Stimulated activated CD4-positive, alpha-beta T cell treated with anti-CD3 and anti-CD28 coated beads, Interleukin-15, amount 100 ng/mL, for 24 hours (primary cell): ENCODE measurements around the gene ARG1.

Experiments
- DNase-seq: peaks from one replicate; pipeline ENCODE4 v3.0.0-alpha.2; 2020

ARG1 gene

GRCh38 chr6:131587909-131588308 is 14.9 kb downstream of the ARG1 start:
- DNase-seq = no peak

DNA sequence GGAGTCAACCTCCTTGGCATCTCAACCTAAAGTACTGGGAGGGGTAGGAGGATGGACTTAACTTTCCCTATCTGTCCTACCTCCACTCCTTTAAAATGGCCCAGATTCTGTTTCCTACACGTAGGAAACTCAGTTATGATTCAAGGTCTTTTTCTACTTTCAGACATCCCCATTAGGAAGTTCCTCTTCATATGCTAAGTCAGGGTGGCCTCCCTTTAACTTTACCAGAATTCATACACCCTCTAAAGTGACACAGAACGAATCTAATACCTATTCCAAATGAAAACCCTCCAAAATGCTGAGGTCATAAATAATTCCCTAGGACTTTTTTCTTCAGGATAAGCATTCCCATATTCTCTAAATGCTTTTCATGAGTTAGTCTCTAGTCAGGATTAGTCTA is 15.6 kb downstream of the ARG1 start:
- no peak for DNase-seq

GRCh38 chr6:131592935-131593334 is 19.9 kb downstream of the ARG1 start:
- no peak for DNase-seq

DNA sequence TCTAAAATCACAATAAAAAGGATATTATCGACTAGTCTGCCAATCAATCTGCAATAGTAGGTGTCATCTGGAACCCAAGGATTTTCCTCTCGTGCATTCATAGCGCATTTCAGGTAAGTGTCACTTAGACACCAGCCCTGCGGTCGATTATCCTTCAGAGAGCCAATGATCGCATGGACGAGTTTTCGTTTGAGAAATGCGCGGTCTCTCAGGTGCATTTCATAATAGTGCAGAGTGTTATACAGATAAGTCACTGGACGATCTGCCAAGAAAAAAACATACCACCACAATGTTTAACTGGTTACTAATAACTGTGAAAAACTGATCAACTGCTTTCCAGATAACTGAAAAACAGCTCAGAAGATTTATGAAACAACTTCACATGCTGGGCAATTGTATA is 21.0 kb downstream of the ARG1 start:
- DNase-seq = no peak

- DNase-seq = no peak
Observed at GRCh38 chr6:131597446-131597845, 24.4 kb downstream of the ARG1 start.

- DNase-seq = no peak
Observed at GRCh38 chr6:131600716-131601115, 27.7 kb downstream of the ARG1 start.

GRCh38 chr6:131602781-131603312 is 29.8 kb downstream of the ARG1 start:
- no peak for DNase-seq

DNA sequence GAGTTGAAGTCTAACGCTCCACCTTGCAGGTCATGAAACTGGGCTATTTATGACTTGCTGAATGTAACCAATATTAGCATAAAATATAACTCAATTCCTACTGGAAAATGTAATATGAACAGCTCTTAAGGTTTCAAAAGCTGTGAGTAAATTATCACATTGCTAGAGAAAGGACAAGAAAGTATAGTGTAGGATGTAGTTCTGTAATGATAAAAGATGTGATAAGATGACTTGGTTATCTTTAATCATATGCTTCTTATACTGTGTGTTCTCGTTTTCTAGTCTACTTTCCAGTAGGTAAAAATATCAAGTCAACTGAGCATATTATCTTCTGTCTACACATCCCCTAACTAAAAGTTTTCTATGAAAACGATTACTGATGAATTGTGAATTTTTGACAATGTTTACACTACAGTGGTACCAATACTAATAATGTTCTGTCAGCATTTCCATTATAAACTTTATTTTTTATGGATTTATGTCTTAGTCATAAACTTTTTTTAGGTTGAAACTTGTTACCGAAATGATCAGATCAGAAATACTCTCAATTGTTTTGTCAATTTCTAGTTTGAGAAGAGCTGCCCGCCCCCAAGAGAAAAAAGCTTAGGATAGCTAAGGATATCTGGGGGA is 40.4 kb downstream of the ARG1 start:
- DNase-seq = no peak

DNA sequence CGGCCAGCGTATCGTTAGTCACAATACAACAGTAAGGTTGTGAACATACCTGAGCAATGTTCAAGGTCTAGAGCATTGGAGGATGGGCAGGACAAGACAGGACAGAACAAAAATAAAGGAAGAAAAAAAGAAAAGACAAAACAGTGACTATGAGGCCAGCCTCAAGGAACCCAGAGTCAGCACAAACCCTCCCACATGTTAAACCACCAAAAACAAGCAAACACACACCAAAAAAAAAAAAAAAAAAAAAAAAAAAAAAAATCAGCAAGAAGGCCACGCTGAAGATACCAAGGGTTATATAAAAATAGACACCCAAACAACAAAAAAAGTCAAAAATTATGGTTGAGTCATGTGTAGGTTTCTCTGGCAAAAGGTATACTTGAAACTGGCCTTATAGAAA is 42.2 kb downstream of the ARG1 start:
- DNase-seq = no peak

- DNase-seq = peak; percentile 96
Observed at GRCh38 chr6:131627724-131628682, 55.0 kb downstream of the ARG1 start, which contains the start of gene MED23. Gene MED23 (minus strand): TSS chr6:131628242. CDS start chr6:131628049, 193 bp downstream.

GRCh38 chr6:131628726-131629125 is 55.7 kb downstream of the ARG1 start:
- DNase-seq = no peak

DNA sequence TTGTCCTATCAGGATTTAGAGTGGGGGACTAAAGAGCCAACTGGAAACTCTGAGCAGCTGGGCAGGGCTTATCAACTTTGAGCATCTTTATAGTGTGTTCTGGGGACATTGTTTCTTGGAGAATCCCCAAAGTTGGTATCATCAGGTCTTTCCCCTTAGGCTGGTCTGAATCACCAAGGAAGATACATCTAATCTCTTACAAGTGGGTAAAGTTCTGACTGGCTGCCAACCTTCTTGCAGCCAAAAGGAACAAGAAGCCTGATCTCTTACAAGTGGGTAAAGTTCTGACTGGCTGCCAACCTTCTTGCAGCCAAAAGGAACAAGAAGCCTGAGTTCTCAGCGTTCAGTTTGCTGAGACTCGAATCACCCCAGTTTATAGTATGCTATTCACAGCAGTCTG is 56.6 kb downstream of the ARG1 start:
- DNase-seq = no peak

GRCh38 chr6:131631625-131632289 is 58.7 kb downstream of the ARG1 start:
- no peak for DNase-seq
